Measurements from ENCODE around the gene PPARD. TPM values are rescaled to one million over a fixed set of nuclear protein-coding genes. Genes with fewer than 3 reads are reported as not detected.

The PPARD gene
- total and polyA plus RNA-seq, 2 of the 13 experiments (the other 11 are each of a cell fraction or from before 2014, with no cell fraction given) = 6.1 to 13.3 TPM

- TF ChIP-seq ZFP91 (CRISPR knock-in tag; IDR thresholded peaks at IDR 0.05; ENCODE audit: borderline replicate concordance) (peak; percentile 9; the same call in 1 of the 2 replicates), ZNF335 (CRISPR knock-in tag; IDR thresholded peaks at IDR 0.05) (peak; percentile 9; the same call in 1 of the 2 replicates), ZNF678 (CRISPR knock-in tag; IDR thresholded peaks at IDR 0.05) (0 out of 2 replicates have a peak, but pooled peaks have one; percentile 19), FOXA3 (CRISPR knock-in tag; IDR thresholded peaks at IDR 0.05) (no peak), SAP130 (CRISPR knock-in tag; IDR thresholded peaks at IDR 0.05; ENCODE audit: low read depth) (peak; percentile 5; the same call in 1 of the 2 replicates), ESRRA (CRISPR knock-in tag; IDR thresholded peaks at IDR 0.05; ENCODE audit: low read depth) (0 out of 2 replicates have a peak, but pooled peaks have one; percentile 11), ZNF33B (CRISPR knock-in tag; IDR thresholded peaks at IDR 0.05) (no peak), ZNF275 (CRISPR knock-in tag; IDR thresholded peaks at IDR 0.05; ENCODE audit: borderline replicate concordance) (0 out of 2 replicates have a peak, but pooled peaks have one; percentile 8), DMTF1 (CRISPR knock-in tag; IDR thresholded peaks at IDR 0.05) (no peak), XRCC5 (optimal IDR thresholded peaks at IDR 0.05; ENCODE audit: low read length) (peak; percentile 6), FOXJ3 (CRISPR knock-in tag; IDR thresholded peaks at IDR 0.05; ENCODE audit: borderline replicate concordance) (0 out of 2 replicates have a peak, but pooled peaks have one; percentile 4), ZNF124 (CRISPR knock-in tag; IDR thresholded peaks at IDR 0.05) (no peak; the same call in 1 of the 2 replicates)
Measured at GRCh38 chr6:35402856-35403191, 60.5 kb downstream of the PPARD start (continued).

All from HepG2 (cell line).